H1 (cell line): ENCODE results near the gene REELD1. TPM values are rescaled to one million over a fixed set of nuclear protein-coding genes. Genes with fewer than 3 reads are reported as not detected.

Experiments used
- CTCF ChIA-PET: fragments of 300-600 bp; sonication (Branson Sonifier 250); formaldehyde crosslinking; loops from one replicate; lab custom pipeline; 2021; ENCODE audit not compliant: partially characterized antibody; lab: Charles Lee
- POLR2A ChIA-PET: fragments of 300-600 bp; sonication (Branson Sonifier 250); formaldehyde crosslinking; loops from one replicate; lab custom pipeline; 2021; ENCODE audit warnings: inconsistent platforms; ENCODE audit not compliant: partially characterized antibody; lab: Charles Lee
- DNase-seq, 2 experiments: peaks; one replicate each; pipeline versions ENCODE4 v3.0.0 to v3.0.0-alpha.2; 2010 to 2022; ENCODE audit warnings: low spot score in 2 of 2, low read depth in 1 of 2, mixed read lengths in 1 of 2
- FAIRE-seq: peaks from 2 replicates; lab custom pipeline; 2011; peaks lifted over from hg19 to GRCh38; lab: Jason Lieb, UNC
- H2AFZ ChIP-seq: 2 replicates; pipeline ENCODE4 v1.8.1; 2012; ENCODE audit warnings: low read length, inconsistent platforms
- H2AK5ac ChIP-seq: 2 replicates; pipeline ENCODE4 v1.6.1; 2013; ENCODE audit warnings: low read depth, low read length
- H2BK120ac ChIP-seq: replicated peaks from 2 replicates; pipeline ENCODE3; 2013; ENCODE audit warnings: low read depth, low read length, inconsistent platforms
- H2BK12ac ChIP-seq: 2 replicates; pipeline ENCODE4 v1.6.1; 2013; ENCODE audit warnings: low read depth, low read length
- H2BK15ac ChIP-seq: 2 replicates; pipeline ENCODE4 v1.6.1; 2013; ENCODE audit warnings: low read length
- H2BK20ac ChIP-seq: 2 replicates; pipeline ENCODE4 v1.6.1; 2013; ENCODE audit warnings: low read length
- H2BK5ac ChIP-seq: 2 replicates; pipeline ENCODE4 v1.6.1; 2013; ENCODE audit warnings: low read depth, low read length
- H3K14ac ChIP-seq: 2 replicates; pipeline ENCODE4 v1.6.1; 2013; ENCODE audit warnings: inconsistent platforms; ENCODE audit not compliant: insufficient read length
- H3K18ac ChIP-seq: 2 replicates; pipeline ENCODE4 v1.6.1; 2013; ENCODE audit warnings: low read length; ENCODE audit errors: extremely low read depth
- H3K23ac ChIP-seq: 2 replicates; pipeline ENCODE4 v1.6.1; 2013; ENCODE audit warnings: inconsistent platforms; ENCODE audit not compliant: insufficient read length
- H3K23me2 ChIP-seq: 2 replicates; pipeline ENCODE4 v1.6.1; 2013; ENCODE audit warnings: low read depth, low read length
- H3K27ac ChIP-seq: 2 replicates; pipeline ENCODE4 v1.6.1; 2011; ENCODE audit warnings: low read depth, low read length, inconsistent platforms
- H3K27me3 ChIP-seq, 4 experiments: replicated peaks in 1 of 4; 1 replicate in 1 of 4; 2 replicates in 3 of 4; pipeline versions ENCODE4 v1.6.1 to v1.8.1; 2011 to 2013; ENCODE audit warnings: low read length in 3 of 4, mild to moderate bottlenecking in 3 of 4, inconsistent platforms in 2 of 4, mixed read lengths in 2 of 4, moderate library complexity in 1 of 4; ENCODE audit not compliant: control insufficient read depth in 3 of 4, insufficient read depth in 3 of 4; ENCODE audit errors: extremely low read depth in 1 of 4
- H3K36me3 ChIP-seq, 4 experiments: 2 replicates each; pipeline versions ENCODE4 v1.6.1 to v1.8.1; 2011 to 2013; ENCODE audit warnings: mild to moderate bottlenecking in 4 of 4, low read length in 3 of 4, moderate library complexity in 2 of 4, control low read depth in 1 of 4, inconsistent platforms in 1 of 4; ENCODE audit not compliant: insufficient read depth in 4 of 4, control insufficient read depth in 2 of 4
- H3K4ac ChIP-seq: replicated peaks from 2 replicates; pipeline ENCODE3; 2013; ENCODE audit warnings: low read length, low read depth, mixed read lengths, inconsistent platforms; ENCODE audit not compliant: insufficient read length
- H3K4me1 ChIP-seq, 4 experiments: replicated peaks in 1 of 4; 1 replicate in 1 of 4; 2 replicates in 3 of 4; pipeline versions ENCODE4 v1.6.1 to v1.8.1; 2011 to 2013; ENCODE audit warnings: low read length in 3 of 4, inconsistent platforms in 2 of 4, mixed read lengths in 1 of 4; ENCODE audit not compliant: insufficient read depth in 4 of 4, control insufficient read depth in 3 of 4
- H3K4me2 ChIP-seq, 2 experiments: 2 replicates each; pipeline versions ENCODE4 v1.6.1 to v1.8.1; 2011 to 2013; ENCODE audit warnings: low read depth in 2 of 2, low read length in 2 of 2, control low read depth in 1 of 2, inconsistent platforms in 1 of 2, mild to moderate bottlenecking in 1 of 2; ENCODE audit not compliant: insufficient read depth in 1 of 2
- H3K4me3 ChIP-seq, 4 experiments: fragments of 200-600, 300-600 bp in 1 of 4; sonication (generic), shearing (Covaris generic), sonication (Bioruptor Twin) in 1 of 4; 2 replicates each; pipeline versions ENCODE4 v1.5.1 to v1.8.1; 2011 to 2016; ENCODE audit warnings: low read length in 4 of 4, low read depth in 3 of 4, control low read depth in 2 of 4, inconsistent platforms in 2 of 4, mild to moderate bottlenecking in 2 of 4, mixed read lengths in 1 of 4, moderate library complexity in 1 of 4; ENCODE audit not compliant: insufficient read depth in 2 of 4; ENCODE audit errors: extremely low read depth in 1 of 4
- H3K56ac ChIP-seq: replicated peaks from 2 replicates; pipeline ENCODE3; 2013; ENCODE audit warnings: low read depth, mild to moderate bottlenecking, mixed read lengths, low read length, inconsistent platforms; ENCODE audit not compliant: insufficient read length
- H3K79me1 ChIP-seq: 2 replicates; pipeline ENCODE4 v1.6.1; 2013; ENCODE audit warnings: low read depth, low read length, control low read depth
- H3K79me2 ChIP-seq, 2 experiments: 2 replicates each; pipeline versions ENCODE4 v1.6.1 to v1.8.1; 2012 to 2013; ENCODE audit warnings: low read length in 2 of 2, mild to moderate bottlenecking in 2 of 2, inconsistent platforms in 1 of 2; ENCODE audit not compliant: insufficient read depth in 2 of 2, control insufficient read depth in 1 of 2
- H3K9ac ChIP-seq, 4 experiments: replicated peaks in 1 of 4; 1 replicate in 1 of 4; 2 replicates in 3 of 4; pipeline versions ENCODE4 v1.6.1 to v1.8.1; 2011 to 2013; ENCODE audit warnings: low read depth in 3 of 4, low read length in 3 of 4, control low read depth in 2 of 4, mild to moderate bottlenecking in 2 of 4, moderate library complexity in 2 of 4, inconsistent platforms in 1 of 4; ENCODE audit errors: extremely low read depth in 1 of 4
- H3K9me3 ChIP-seq, 2 experiments: 2 replicates each; pipeline versions ENCODE4 v1.6.1 to v1.8.1; 2012 to 2013; ENCODE audit warnings: mild to moderate bottlenecking in 2 of 2, moderate library complexity in 2 of 2, control low read depth in 1 of 2, inconsistent platforms in 1 of 2, low read depth in 1 of 2, low read length in 1 of 2, mixed read lengths in 1 of 2; ENCODE audit not compliant: insufficient read depth in 2 of 2
- H4K20me1 ChIP-seq, 2 experiments: replicated peaks in 1 of 2; 2 replicates each; pipeline versions ENCODE3 to v1.8.1; 2011 to 2013; ENCODE audit warnings: inconsistent platforms in 2 of 2, low read length in 2 of 2, mild to moderate bottlenecking in 1 of 2; ENCODE audit not compliant: insufficient read depth in 2 of 2, control insufficient read depth in 1 of 2
- H4K5ac ChIP-seq: 2 replicates; pipeline ENCODE4 v1.6.1; 2013; ENCODE audit warnings: low read length, low read depth, mixed read lengths, inconsistent platforms; ENCODE audit not compliant: insufficient read length
- H4K8ac ChIP-seq: 2 replicates; pipeline ENCODE4 v1.8.0; 2013; ENCODE audit warnings: mild to moderate bottlenecking, moderate library complexity, low read length, inconsistent platforms; ENCODE audit not compliant: insufficient read depth; ENCODE audit errors: extremely low read depth
- H4K91ac ChIP-seq: replicated peaks from 2 replicates; pipeline ENCODE3; 2013; ENCODE audit warnings: low read length, mixed read lengths, inconsistent platforms; ENCODE audit not compliant: insufficient read length
- NRF1 ChIP-seq: IDR thresholded peaks from 2 replicates; pipeline ENCODE4 v1.6.1; 2011; ENCODE audit warnings: mild to moderate bottlenecking, low read depth, low read length, improper control_type of control experiment
- SP1 ChIP-seq: IDR thresholded peaks from 2 replicates; pipeline ENCODE4 v1.6.1; 2011; ENCODE audit warnings: low read depth, low read length
- WGBS, 2 experiments: shearing (Covaris generic) in 1 of 2; methylation state at CpG; one replicate each; pipeline versions ENCODE4 v1.1.6 to v1.1.7; 2013 to 2015; ENCODE audit warnings: low lambda C conversion rate in 2 of 2, mixed read lengths in 2 of 2, inconsistent platforms in 1 of 2, low coverage in 1 of 2, missing lambda C conversion rate in 1 of 2; ENCODE audit not compliant: insufficient replicate concordance in 2 of 2, insufficient coverage in 1 of 2, insufficient read length in 1 of 2; ENCODE audit errors: extremely low coverage in 1 of 2, missing lambda C conversion rate in 1 of 2; 5-methylcytosine and 5-hydroxymethylcytosine counted together
- polyA plus RNA-seq, 7 experiments: library from polyadenylated mRNA; depleted of rRNA in 3 of 7; stranded (reverse) in 5 of 7; unstranded in 2 of 7; fragments of >200 nt in 5 of 7; fragments of 200-250 nt in 2 of 7; gene quantifications; 1 replicate in 5 of 7; 2 replicates in 1 of 7; 4 replicates in 1 of 7; pipeline versions ENCODE4 v1.2.1 to v1.2.3, GENCODE V29; 2011 to 2013; ENCODE audit warnings: missing spikeins in 2 of 7, mixed read lengths in 2 of 7
- total RNA-seq: library from RNA; stranded (reverse); fragmentation: NEBNext Ultra II Directional; extraction: Animal tissue kit (Norgen Biotek cat#: 25700); gene quantifications from 2 replicates; pipeline ENCODE4 v1.2.1, GENCODE V29; 2021
- TF ChIP-seq, protein P1 (sequence below), 3 experiments: IDR thresholded peaks; 1 replicate in 2 of 3; 2 replicates in 1 of 3; pipeline versions ENCODE4 v1.5.1 to v1.6.1; 2011; ENCODE audit warnings: low read length in 3 of 3, mild to moderate bottlenecking in 3 of 3, inconsistent platforms in 2 of 3, low read depth in 1 of 3, moderate library complexity in 1 of 3; ENCODE audit not compliant: insufficient read depth in 1 of 3; ENCODE audit errors: control extremely low read depth in 1 of 3

REELD1 gene
- total and polyA plus RNA-seq, 2 of the 8 experiments (the other 6 are each of a cell fraction or from before 2014, with no cell fraction given), result 0.03 TPM; not detected in 1

DNA sequence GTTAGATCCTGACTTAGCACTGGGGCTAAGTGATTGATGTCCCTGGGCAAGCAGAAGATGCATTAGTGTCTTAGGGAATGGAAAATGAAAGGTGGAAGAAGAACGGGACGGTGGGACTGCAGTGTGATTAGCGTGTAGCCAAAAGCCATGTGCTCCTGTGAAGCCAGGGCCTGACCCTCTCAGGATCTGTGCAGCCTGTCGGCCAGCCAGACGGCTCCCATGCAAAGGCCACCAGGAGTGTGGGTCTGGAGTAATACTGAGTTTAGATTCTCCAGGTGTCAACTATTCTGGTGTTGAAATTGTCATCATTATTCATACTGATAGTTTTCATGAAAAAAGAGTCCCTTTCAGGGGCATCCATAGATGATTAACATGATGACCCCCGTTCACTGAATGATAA is 32.0 kb downstream of the REELD1 start:
- no peak for DNase-seq
- Histone ChIP-seq H3K4me2 (no peak overlapping the region), H3K79me1 (no peaks in the 10 kb centered on the region), H2BK5ac (no peak overlapping the region), H2BK15ac (no peak overlapping the region), H2BK120ac (no peak overlapping the region), H2BK20ac (no peak overlapping the region), H3K4me1 (peaks cover 0 to 3% (median 0%) of the 10 kb centered on the region in 4 experiments; a peak in 1 of 7 replicates), H3K56ac (no peak overlapping the region), H2BK12ac (no peak overlapping the region), H2AFZ (no peak overlapping the region), H3K18ac (no peak overlapping the region), H3K9me3 (no peaks in the 10 kb centered on the region), H4K8ac (no peak overlapping the region), H2AK5ac (no peak overlapping the region), H3K23ac (no peak overlapping the region), H3K27me3 (no peaks in the 10 kb centered on the region), H3K14ac (no peak overlapping the region), H3K9ac (no peak overlapping the region), H3K79me2 (no peaks in the 10 kb centered on the region), H3K4me3 (no peak overlapping the region), H3K23me2 (no peaks in the 10 kb centered on the region), H3K36me3 (no peaks in the 10 kb centered on the region), H3K27ac (no peak overlapping the region), H3K4ac (no peak overlapping the region), H4K91ac (no peak overlapping the region), H4K20me1 (no peaks in the 10 kb centered on the region), H4K5ac (no peak overlapping the region)
- ChIA-PET CTCF (interaction anchor here (0.9 to 1.8 kb wide), 2 partner anchors 33 to 122 kb away, joined by 3 read pairs; no protein-coding TSS in a partner anchor), POLR2A (no interaction called here)
- no peak for FAIRE-seq
- 86% methylated on average over 6 of the region's 6 CpGs; no CpG with 5 or more reads in 1 of the 2 experiments for WGBS, 2 experiments
- TF ChIP-seq, protein P1, sequence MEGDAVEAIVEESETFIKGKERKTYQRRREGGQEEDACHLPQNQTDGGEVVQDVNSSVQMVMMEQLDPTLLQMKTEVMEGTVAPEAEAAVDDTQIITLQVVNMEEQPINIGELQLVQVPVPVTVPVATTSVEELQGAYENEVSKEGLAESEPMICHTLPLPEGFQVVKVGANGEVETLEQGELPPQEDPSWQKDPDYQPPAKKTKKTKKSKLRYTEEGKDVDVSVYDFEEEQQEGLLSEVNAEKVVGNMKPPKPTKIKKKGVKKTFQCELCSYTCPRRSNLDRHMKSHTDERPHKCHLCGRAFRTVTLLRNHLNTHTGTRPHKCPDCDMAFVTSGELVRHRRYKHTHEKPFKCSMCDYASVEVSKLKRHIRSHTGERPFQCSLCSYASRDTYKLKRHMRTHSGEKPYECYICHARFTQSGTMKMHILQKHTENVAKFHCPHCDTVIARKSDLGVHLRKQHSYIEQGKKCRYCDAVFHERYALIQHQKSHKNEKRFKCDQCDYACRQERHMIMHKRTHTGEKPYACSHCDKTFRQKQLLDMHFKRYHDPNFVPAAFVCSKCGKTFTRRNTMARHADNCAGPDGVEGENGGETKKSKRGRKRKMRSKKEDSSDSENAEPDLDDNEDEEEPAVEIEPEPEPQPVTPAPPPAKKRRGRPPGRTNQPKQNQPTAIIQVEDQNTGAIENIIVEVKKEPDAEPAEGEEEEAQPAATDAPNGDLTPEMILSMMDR (IDR thresholded peaks at IDR 0.05; ENCODE audit: control extremely low read depth in 1 of 3, insufficient read depth in 1 of 3, low read depth in 1 of 3, low read length in 3 of 3), result no peak
- TF ChIP-seq SP1 (no peak), NRF1 (no peak)
